ENCODE data around the gene NRAP.

Gene NRAP

GRCh38 chr10:113631684-113632367 is 32.0 kb downstream of the NRAP start:
- no peak for DNase-seq

GRCh38 chr10:113630929-113631533 is 32.8 kb downstream of the NRAP start:
- DNase-seq = no peak

- DNase-seq = no peak
Measured at GRCh38 chr10:113628607-113629153, 35.2 kb downstream of the NRAP start.

- no peak for DNase-seq
Measured at GRCh38 chr10:113627836-113628235, 36.0 kb downstream of the NRAP start.

- DNase-seq = no peak
Measured at GRCh38 chr10:113626809-113627355, 37.0 kb downstream of the NRAP start.

- DNase-seq = no peak
Measured at GRCh38 chr10:113625461-113626186, 38.2 kb downstream of the NRAP start.

- no peak for DNase-seq
Measured at GRCh38 chr10:113622831-113623230, 41.0 kb downstream of the NRAP start.

- no peak for DNase-seq
Measured at GRCh38 chr10:113621799-113622198, 42.0 kb downstream of the NRAP start.

GRCh38 chr10:113620936-113621335 is 42.9 kb downstream of the NRAP start:
- DNase-seq = no peak

GRCh38 chr10:113620511-113620910 is 43.3 kb downstream of the NRAP start:
- DNase-seq = no peak

GRCh38 chr10:113619401-113619800 is 44.4 kb downstream of the NRAP start:
- no peak for DNase-seq

- no peak for DNase-seq
Measured at GRCh38 chr10:113618338-113618737, 45.5 kb downstream of the NRAP start.

GRCh38 chr10:113617086-113617485 is 46.8 kb downstream of the NRAP start:
- no peak for DNase-seq

- no peak for DNase-seq
Measured at GRCh38 chr10:113616244-113617074, 47.4 kb downstream of the NRAP start.

GRCh38 chr10:113613977-113614690 is 49.7 kb downstream of the NRAP start:
- DNase-seq = no peak

- no peak for DNase-seq
Measured at GRCh38 chr10:113613427-113613826, 50.4 kb downstream of the NRAP start.

- DNase-seq = no peak
Measured at GRCh38 chr10:113612154-113612553, 51.7 kb downstream of the NRAP start.

- no peak for DNase-seq
Measured at GRCh38 chr10:113610631-113611601, 52.9 kb downstream of the NRAP start.

GRCh38 chr10:113609704-113610108 is 54.1 kb downstream of the NRAP start:
- no peak for DNase-seq

GRCh38 chr10:113605268-113605978 is 58.4 kb downstream of the NRAP start:
- no peak for DNase-seq
